ENCODE data around the gene C12orf57. TPM values are rescaled to one million over a fixed set of nuclear protein-coding genes. Genes with fewer than 3 reads are reported as not detected.

Gene C12orf57
- total and polyA plus RNA-seq, 2 experiments from 2014 or later: 204 to 262 TPM

GRCh38 chr12:6955108-6956020 is 11.5 kb downstream of the C12orf57 start:
- Histone ChIP-seq H3K4me3 (no peak overlapping the region), H3K79me2 (replicated peaks; ENCODE audit: insufficient read depth) (no peaks in the 10 kb centered on the region), H3K27me3 (ENCODE audit: insufficient read depth) (no peaks in the 10 kb centered on the region), H3F3A (replicated peaks; ENCODE audit: low read depth) (no peaks in the 10 kb centered on the region), H3K4me2 (no peak overlapping the region), H4K20me1 (replicated peaks; ENCODE audit: insufficient read depth) (no peaks in the 10 kb centered on the region), H3K36me3 (ENCODE audit: insufficient read depth) (no peaks in the 10 kb centered on the region), H2AFZ (no peak overlapping the region), H3K9me2 (ENCODE audit: insufficient read depth) (no peaks in the 10 kb centered on the region), H3K27ac (ENCODE audit: low read depth) (no peak overlapping the region), H3K4me1 (ENCODE audit: insufficient read depth) (peaks cover 14% of the 10 kb centered on the region)
- Mint-ChIP-seq H3K27ac (no peak overlapping the region), H3K9me3 (no peaks in the 10 kb centered on the region), H3K4me3 (no peak overlapping the region), H3K27me3 (ENCODE audit: insufficient read depth, low read depth, poor library complexity) (peaks cover 17% of the 10 kb centered on the region), H3K4me1 (peaks cover 33% of the 10 kb centered on the region), H3K36me3 (ENCODE audit: low read depth) (no peaks in the 10 kb centered on the region; the same call in 2 of the 3 replicates)
- DNase-seq (ENCODE audit: low spot score): no peak
- TF ChIP-seq REST (IDR thresholded peaks at IDR 0.05; ENCODE audit: unreplicated experiment) (no peak), ZNF114 (CRISPR knock-in tag; IDR thresholded peaks at IDR 0.05) (no peak), ZNF331 (CRISPR knock-in tag; IDR thresholded peaks at IDR 0.05; ENCODE audit: low read depth) (no peak), STAT1 (IDR thresholded peaks at IDR 0.05; ENCODE audit: unreplicated experiment) (no peak), CREB1 (CRISPR knock-in tag; IDR thresholded peaks at IDR 0.05; ENCODE audit: low read depth) (no peak), JUNB (IDR thresholded peaks at IDR 0.05; ENCODE audit: unreplicated experiment) (no peak), NANOG (IDR thresholded peaks at IDR 0.05; ENCODE audit: borderline replicate concordance) (no peak), CTCF (conservative IDR thresholded peaks at IDR 0.05; ENCODE audit: low read depth in 2 of 2) (no peak), POLR2AphosphoS5 (IDR thresholded peaks at IDR 0.05; ENCODE audit: low read depth) (no peak)
- no peak for ATAC-seq
